Measurements from ENCODE around the gene OR51B5. TPM values are rescaled to one million over a fixed set of nuclear protein-coding genes. Genes with fewer than 3 reads are reported as not detected.
"Not testable (repeated sequence)": the region's sequence is repeated elsewhere in the genome, so short reads cannot be mapped to it uniquely, and the experiment has no call there.

The OR51B5 gene
- polyA plus RNA-seq, 1 of the 3 experiments (the other 2 are of a cell fraction) = 0.15 TPM

DNA sequence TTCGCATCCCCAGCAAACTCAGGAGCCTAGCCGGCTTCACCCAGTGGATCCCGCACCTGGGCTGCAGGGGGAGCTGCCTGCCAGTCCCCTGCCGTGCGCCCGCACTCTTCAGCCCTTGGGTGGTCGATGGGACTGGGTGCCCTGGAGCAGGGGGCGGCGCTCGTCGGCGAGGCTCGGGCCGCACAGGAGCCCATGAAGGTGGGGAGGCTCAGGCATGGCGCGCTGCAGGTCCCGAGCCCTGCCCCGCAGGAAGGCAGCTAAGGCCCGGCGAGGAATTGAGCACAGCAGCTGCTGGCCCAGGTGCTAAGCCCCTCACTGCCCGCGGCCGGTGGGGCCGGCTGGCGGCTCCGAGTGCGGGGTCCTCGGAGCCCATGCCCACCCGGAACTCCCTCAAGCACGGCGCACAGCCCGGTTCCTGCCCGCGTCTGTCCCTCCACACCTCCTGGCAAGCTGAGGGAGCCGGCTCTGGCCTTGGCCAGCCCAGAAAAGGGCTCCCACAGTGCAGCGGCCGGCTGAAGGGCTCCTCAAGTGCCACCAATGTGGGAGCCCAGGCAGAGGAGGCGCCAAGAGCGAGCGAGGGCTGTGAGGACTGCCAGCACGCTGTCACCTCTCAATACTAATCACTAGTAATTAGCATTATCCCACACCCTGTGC is 48.9 kb downstream of the OR51B5 start:
- H3K9me3 ChIP-seq; H3K27ac ChIP-seq (ENCODE audit: low read depth in 2 of 2, low read length in 1 of 2); H3K9ac ChIP-seq; H3K36me3 ChIP-seq (replicated peaks in 1 of 2; ENCODE audit: control insufficient read depth in 1 of 2, insufficient read depth in 2 of 2, low read length in 1 of 2); H3K79me2 ChIP-seq (ENCODE audit: insufficient read depth); H3K4me1 ChIP-seq (ENCODE audit: control insufficient read depth in 1 of 2, insufficient read depth in 2 of 2, low read depth in 1 of 2, low read length in 1 of 2); H4K20me1 ChIP-seq (ENCODE audit: insufficient read depth); H3K4me3 ChIP-seq (ENCODE audit: low read depth in 2 of 2, low read length in 1 of 2); H3F3A ChIP-seq (replicated peaks; ENCODE audit: insufficient read depth); H3K27me3 ChIP-seq (ENCODE audit: insufficient read depth); H3K9me2 ChIP-seq; H3K4me2 ChIP-seq; DNase-seq; H2AFZ ChIP-seq (ENCODE audit: low read depth); POLR2A ChIA-PET: not testable (repeated sequence)
- 19% methylated on average over 14 of the region's 41 CpGs for WGBS (ENCODE audit: low lambda C conversion rate)
- CTCF ChIA-PET = interaction anchor here (0.6 kb wide), 1 partner anchor 1110 kb away, joined by 3 read pairs; no protein-coding TSS in a partner anchor

DNA sequence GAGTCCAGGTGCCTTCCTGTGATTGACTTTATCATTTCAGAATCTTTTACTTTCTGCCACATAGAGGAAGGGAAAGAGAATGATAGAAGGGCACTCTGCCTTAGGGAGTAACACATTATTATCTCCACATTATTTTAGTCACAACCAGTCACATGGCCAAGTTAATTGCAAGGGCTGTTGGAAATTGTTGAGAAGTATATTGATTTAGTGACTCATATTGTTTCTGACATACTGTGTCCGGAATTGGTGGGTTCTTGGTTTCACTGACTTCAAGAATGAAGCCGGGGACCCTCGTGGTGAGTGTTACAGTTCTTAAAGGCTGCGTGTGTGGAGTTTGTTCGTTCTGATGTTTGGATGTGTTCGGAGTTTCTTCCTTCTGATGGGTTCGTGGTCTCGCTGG is 50.3 kb downstream of the OR51B5 start:
- no peak overlapping the region for H3K9ac ChIP-seq
- CTCF ChIA-PET = no interaction called here

More for the DNA sequence above, 50.3 kb downstream of the OR51B5 start:
- peak overlapping the region; percentile 38; the same call in 1 of the 2 replicates for H3K4me2 ChIP-seq
- POLR2A ChIA-PET = no interaction called here
- H2AFZ ChIP-seq (ENCODE audit: low read depth) = peak overlapping the region; percentile 67; the same call in 1 of the 2 replicates
- no peaks in the 10 kb centered on the region for H3K9me2 ChIP-seq
- no peaks in the 10 kb centered on the region for H3K36me3 ChIP-seq (replicated peaks in 1 of 2; ENCODE audit: control insufficient read depth in 1 of 2, insufficient read depth in 2 of 2, low read length in 1 of 2)
- H3K27ac ChIP-seq (ENCODE audit: low read depth in 2 of 2, low read length in 1 of 2) = no peak overlapping the region
- no peaks in the 10 kb centered on the region for H3K79me2 ChIP-seq (ENCODE audit: insufficient read depth)
- 10% methylated on average over 8 of the region's 8 CpGs for WGBS (ENCODE audit: low lambda C conversion rate)
- no peak overlapping the region; a peak in 1 of 4 replicates for H3K4me3 ChIP-seq (ENCODE audit: low read depth in 2 of 2, low read length in 1 of 2)
- H3F3A ChIP-seq (replicated peaks; ENCODE audit: insufficient read depth) = no peaks in the 10 kb centered on the region
- peaks cover 4% of the 10 kb centered on the region; the same call in 1 of the 2 replicates for H3K27me3 ChIP-seq (ENCODE audit: insufficient read depth)
- no peaks in the 10 kb centered on the region for H3K9me3 ChIP-seq
- no peaks in the 10 kb centered on the region for H4K20me1 ChIP-seq (ENCODE audit: insufficient read depth)
- no peak for DNase-seq
- TF ChIP-seq TCF12 (IDR thresholded peaks at IDR 0.05) (no peak), GABPA (IDR thresholded peaks at IDR 0.05; ENCODE audit: low read depth) (no peak), POLR2AphosphoS5 (IDR thresholded peaks at IDR 0.05; ENCODE audit: low read depth, low read length) (no peak), MEF2A (IDR thresholded peaks at IDR 0.05; ENCODE audit: borderline replicate concordance, low read depth) (no peak), YY1 (IDR thresholded peaks at IDR 0.05; ENCODE audit: low read depth) (no peak), RCOR1 (IDR thresholded peaks at IDR 0.05; ENCODE audit: low read length) (no peak), FOXJ3 (CRISPR knock-in tag; IDR thresholded peaks at IDR 0.05) (no peak), SMC3 (IDR thresholded peaks at IDR 0.05; ENCODE audit: low read depth, low read length) (no peak), RFX5 (IDR thresholded peaks at IDR 0.05; ENCODE audit: low read length) (no peak), EZH2phosphoT487 (IDR thresholded peaks at IDR 0.05; ENCODE audit: borderline replicate concordance, low read depth) (no peak), RXRA (IDR thresholded peaks at IDR 0.05; ENCODE audit: borderline replicate concordance, low read depth) (no peak), ELF1 (IDR thresholded peaks at IDR 0.05) (no peak), FOSL2 (IDR thresholded peaks at IDR 0.05; ENCODE audit: borderline replicate concordance, low read depth) (no peak)
- TF ChIP-seq, protein P1, sequence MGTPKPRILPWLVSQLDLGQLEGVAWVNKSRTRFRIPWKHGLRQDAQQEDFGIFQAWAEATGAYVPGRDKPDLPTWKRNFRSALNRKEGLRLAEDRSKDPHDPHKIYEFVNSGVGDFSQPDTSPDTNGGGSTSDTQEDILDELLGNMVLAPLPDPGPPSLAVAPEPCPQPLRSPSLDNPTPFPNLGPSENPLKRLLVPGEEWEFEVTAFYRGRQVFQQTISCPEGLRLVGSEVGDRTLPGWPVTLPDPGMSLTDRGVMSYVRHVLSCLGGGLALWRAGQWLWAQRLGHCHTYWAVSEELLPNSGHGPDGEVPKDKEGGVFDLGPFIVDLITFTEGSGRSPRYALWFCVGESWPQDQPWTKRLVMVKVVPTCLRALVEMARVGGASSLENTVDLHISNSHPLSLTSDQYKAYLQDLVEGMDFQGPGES (IDR thresholded peaks at IDR 0.05; ENCODE audit: low read depth, low read length) = no peak
- TF ChIP-seq, protein P2, sequence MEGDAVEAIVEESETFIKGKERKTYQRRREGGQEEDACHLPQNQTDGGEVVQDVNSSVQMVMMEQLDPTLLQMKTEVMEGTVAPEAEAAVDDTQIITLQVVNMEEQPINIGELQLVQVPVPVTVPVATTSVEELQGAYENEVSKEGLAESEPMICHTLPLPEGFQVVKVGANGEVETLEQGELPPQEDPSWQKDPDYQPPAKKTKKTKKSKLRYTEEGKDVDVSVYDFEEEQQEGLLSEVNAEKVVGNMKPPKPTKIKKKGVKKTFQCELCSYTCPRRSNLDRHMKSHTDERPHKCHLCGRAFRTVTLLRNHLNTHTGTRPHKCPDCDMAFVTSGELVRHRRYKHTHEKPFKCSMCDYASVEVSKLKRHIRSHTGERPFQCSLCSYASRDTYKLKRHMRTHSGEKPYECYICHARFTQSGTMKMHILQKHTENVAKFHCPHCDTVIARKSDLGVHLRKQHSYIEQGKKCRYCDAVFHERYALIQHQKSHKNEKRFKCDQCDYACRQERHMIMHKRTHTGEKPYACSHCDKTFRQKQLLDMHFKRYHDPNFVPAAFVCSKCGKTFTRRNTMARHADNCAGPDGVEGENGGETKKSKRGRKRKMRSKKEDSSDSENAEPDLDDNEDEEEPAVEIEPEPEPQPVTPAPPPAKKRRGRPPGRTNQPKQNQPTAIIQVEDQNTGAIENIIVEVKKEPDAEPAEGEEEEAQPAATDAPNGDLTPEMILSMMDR (IDR thresholded peaks at IDR 0.05) = no peak
- TF ChIP-seq, protein P3, sequence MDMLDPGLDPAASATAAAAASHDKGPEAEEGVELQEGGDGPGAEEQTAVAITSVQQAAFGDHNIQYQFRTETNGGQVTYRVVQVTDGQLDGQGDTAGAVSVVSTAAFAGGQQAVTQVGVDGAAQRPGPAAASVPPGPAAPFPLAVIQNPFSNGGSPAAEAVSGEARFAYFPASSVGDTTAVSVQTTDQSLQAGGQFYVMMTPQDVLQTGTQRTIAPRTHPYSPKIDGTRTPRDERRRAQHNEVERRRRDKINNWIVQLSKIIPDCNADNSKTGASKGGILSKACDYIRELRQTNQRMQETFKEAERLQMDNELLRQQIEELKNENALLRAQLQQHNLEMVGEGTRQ (IDR thresholded peaks at IDR 0.05; ENCODE audit: borderline replicate concordance, low read depth, low read length) = no peak
- no peaks in the 10 kb centered on the region for H3K4me1 ChIP-seq (ENCODE audit: control insufficient read depth in 1 of 2, insufficient read depth in 2 of 2, low read depth in 1 of 2, low read length in 1 of 2)

Measured in SK-N-SH (cell line).